Fibroblast of skin of right biceps (primary cell): ENCODE measurements around the gene DGCR2.
"Not testable (repeated sequence)": the region's sequence is repeated elsewhere in the genome, so short reads cannot be mapped to it uniquely, and the experiment has no call there.

Source experiments
- DNase-seq: peaks from one replicate; pipeline ENCODE4 v3.0.0-alpha.2; 2013

Gene DGCR2

DNA sequence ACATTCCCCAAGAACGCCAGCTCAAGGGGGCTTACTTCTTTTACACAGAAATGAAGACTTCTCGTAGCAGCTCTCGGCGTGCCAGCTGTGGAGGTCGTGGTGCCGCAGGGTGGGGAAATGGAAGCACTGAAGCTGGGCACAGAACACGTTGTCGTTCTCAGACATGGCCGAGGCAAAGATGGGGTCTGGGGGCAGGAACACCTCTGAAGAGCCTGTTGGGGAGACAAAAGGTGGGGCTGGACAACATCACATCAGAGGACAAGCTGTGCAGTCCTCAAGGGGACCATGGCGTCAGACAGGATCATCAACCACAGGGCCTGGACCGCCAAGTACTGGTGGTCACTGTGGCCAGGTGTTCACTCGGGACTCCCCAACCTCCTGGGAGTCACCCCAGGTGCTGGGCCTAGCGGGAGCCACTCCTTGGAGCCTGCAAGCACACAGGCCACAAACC, 65.2 kb downstream of the DGCR2 start:
- DNase-seq, result no peak

- no peak for DNase-seq
Measured at GRCh38 chr22:19055801-19056200, 66.4 kb downstream of the DGCR2 start.

DNA sequence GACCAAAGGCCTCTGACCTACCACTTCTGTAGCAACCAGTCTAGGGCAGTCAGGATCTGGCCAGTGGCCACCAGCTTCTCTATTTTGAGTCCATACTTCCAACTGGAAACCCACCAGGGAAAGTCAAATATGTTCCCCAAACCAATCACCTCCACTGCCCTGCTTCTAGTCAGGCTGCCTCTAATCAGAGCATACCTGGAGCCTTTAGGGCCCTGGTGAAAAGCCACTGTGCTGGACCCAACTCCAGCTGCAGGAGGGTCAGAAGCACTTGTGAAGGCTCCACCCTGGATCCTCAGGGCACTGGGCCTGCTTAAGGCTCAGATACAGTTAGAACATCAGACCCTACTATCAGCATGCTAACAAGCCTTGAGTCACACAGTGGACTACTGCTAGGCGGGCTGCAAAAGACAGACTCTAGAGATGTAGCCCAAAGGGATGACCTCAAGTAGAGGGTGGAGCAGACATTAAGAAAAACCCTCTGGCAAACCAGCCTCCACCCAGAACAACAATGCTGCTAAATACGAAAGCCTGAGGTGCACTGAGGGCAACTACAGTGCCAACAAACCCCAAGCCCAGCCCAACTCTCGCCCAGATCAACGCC, 69.2 kb downstream of the DGCR2 start:
- DNase-seq, result no peak

GRCh38 chr22:19051381-19052072, 70.7 kb downstream of the DGCR2 start:
- DNase-seq, result no peak

- not testable (repeated sequence) for DNase-seq
Measured at GRCh38 chr22:19050847-19051246, 71.4 kb downstream of the DGCR2 start.

DNA sequence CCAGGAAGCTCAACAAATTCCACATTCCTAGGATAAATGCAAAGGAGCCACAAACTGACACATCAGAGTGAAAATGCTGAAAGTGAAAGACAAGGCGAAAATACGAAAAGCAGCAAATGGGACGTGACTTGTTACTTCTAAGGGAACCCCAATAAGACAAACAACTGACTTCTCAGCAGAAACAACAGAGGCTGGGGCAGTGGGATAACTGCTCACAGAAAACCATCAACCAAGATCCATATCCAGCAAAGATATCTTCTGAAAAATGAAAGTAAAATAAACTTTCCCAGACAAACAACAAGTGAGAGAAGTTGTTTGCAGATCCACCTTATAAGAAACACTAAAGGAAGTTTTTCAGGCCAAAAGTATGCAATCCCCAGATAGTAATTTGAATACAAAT, 72.1 kb downstream of the DGCR2 start:
- no peak for DNase-seq

GRCh38 chr22:19048531-19048930, 73.7 kb downstream of the DGCR2 start:
- DNase-seq, result no peak

DNA sequence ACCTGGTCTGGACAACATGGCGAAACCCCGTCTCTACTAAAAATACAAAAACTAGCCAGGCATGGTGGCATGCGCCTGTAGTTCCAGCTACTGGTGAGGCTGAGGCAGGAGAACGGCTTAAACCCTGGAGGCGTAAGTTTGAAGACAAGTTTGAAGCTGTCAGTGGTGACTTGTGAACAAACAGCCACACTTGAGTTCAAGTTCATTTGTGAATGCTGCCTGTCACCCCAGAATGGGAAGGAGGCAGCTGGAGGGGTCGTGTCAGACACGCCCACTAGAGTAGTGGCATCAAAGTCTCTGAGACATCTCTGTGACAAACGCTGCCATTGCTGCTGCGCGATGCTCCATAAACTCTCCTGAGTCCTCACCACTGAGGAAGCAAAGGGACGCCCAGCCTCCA, 74.2 kb downstream of the DGCR2 start:
- DNase-seq, result no peak

DNA sequence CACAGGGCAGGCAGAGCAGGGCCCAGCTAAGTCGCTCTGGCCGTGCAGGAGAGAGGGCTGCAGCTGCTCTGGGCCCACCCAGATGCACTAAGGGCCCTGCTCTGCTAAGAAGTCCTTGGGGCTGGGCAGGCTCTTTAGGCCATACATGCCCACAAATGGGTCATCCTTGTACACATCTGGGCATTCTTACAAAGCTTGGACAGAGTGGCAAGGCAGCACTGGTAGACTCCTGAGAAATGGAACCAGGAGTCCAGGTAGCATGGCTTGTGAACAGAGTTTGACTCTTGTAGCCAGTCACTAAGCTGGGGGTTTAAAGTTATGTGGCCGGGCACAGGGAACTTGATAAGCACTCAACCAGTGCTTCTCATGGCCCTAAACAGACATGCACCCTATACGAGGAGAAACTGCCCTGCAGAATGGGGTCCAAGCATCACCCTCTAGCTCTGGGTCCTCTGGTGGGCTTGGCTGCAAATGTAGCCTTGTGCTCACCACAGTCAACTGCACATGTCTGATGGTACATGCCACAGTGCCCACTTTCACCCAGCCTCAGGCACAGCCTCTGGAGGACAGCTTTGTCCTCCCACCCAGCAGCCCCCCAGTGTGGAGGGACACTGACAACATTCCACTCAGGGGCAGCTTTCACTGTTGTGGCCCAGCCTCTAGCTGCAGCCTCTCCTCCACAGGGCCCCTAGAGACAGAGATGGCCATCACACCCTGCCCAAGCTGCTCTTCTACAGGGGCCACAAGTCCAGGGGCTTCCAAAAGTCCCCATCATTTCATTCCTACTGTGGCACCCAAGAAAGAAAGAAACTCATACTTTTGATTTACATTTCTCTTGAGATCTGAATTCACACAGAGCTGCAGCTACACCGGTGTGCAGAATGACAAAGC, 75.2 kb downstream of the DGCR2 start:
- DNase-seq, result no peak

- no peak for DNase-seq
Measured at GRCh38 chr22:19046287-19046686, 75.9 kb downstream of the DGCR2 start.

DNA sequence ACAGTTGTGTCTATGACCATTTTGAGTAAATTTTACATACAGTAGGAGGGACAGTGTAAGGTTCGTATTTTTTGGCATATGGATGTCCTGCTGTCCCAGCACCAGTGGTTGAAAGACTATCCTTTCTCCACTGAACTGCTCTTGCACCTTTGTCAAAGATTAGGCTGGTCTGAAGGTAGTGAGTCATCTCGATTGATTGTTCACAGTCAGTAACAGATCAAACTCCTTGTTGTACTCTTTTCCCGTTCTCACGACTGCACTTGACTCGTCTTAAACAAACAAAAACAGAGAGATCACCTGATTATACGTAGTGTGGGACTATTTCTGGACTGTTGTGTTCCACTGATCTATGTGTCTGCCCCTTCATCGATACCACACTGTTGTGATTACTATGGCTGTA, 77.1 kb downstream of the DGCR2 start:
- no peak for DNase-seq

GRCh38 chr22:19044381-19044780, 77.8 kb downstream of the DGCR2 start:
- DNase-seq, result no peak

DNA sequence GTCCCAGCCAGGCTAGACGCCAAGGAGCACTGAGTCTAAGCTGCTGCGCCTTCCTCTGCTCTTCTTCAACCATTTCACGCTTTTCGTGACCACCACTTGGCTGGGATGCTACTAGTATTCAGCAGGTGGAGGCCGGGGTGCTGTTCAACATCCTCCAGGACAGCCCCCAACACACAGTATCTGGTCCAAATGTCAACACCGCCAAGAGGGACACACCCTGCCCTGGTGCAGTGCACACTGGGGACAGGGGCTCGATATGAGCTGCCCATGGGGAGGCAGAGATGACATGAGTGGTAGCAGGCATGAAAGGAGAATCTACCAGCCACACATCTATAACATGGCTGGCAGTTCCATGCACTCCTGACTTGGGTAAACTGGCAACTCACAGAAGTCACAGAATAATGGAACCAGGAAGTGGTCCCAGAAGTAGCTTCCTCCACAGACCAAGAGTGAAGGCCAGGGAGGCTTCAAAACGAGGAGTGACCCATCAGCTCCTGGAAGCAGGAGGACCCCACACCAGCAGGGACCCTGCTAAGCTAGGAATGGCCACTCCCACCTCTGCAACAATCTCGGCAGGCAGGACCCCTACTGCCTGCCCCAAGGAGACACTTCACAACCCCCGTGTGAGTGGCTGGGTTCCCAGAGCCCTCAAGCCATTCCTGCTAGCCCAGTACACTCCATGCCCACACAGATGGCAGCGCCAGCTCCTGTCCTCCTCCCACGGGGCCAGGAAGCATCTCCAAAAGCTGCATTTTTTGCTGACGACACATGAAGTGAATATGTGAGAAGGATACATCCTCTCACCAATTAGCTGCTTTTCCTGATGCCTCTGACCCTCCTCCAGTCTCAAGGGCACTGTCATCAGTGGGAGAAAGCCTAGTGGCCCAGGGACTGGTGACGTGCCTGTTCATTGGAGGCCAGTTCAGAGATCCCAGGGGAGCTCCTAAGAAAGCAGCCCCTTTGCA, 78.8 kb downstream of the DGCR2 start:
- peak; percentile 37 for DNase-seq

DNA sequence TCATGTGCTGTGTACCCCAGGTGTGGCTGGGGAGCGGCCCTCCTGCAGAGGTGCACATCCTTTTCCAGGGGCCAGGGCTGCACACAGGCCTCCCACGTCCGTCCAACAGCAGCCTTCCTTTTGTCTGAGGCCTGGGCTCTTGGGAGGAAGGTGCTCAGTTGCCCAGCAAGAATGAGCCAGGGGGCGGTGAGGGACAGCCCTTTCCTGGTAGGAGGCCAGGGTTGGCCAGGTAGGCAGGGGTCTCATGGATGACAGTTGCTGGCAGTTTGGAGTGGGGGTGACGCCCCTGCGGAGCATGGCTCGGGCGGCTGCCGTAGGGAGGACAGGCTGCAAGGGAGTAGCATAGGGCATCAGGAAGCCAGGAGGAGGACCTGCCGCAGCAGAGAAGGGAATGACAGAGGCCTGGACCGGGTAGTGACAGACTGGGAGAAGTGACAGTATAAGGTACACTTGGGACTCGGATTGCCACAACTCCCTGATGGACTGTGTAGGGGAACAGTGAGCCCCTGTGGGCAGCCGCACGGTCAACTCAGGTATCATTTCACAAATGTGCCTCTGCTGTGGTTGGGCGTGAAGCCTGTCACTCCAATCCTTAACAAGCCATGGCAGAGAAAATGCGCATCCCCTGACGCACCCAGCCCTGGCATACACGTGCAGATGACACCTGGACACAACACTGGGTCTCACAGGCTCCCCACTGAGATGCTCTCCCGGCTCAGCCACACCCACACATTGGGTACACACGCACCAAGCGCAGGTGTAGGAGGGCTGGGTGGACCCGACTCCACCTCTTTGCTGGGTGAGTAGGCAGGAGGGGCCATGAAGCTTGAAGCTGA, 79.7 kb downstream of the DGCR2 start:
- DNase-seq, result no peak

DNA sequence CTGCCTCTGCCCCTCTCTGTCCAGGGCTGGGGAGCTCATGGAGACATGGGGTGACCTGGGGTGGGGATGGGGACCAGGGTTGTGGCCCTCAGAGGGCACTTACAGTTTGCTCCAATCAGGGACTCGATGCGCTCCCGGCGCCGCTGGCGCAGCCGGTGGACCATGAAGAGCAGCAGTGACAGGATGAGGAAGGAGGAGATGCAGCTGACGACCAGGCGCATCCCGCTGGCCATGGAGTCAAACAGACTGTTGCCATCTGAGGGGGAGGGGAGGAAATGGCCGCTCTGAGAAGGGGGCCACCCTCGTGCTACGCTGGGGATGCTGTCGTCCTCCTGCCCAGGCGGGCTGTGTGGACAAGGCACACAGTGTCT, 80.5 kb downstream of the DGCR2 start:
- DNase-seq, result no peak

- DNase-seq, result no peak
Measured at GRCh38 chr22:19040888-19041703, 81.1 kb downstream of the DGCR2 start.

GRCh38 chr22:19040391-19040861, 81.8 kb downstream of the DGCR2 start:
- DNase-seq, result no peak

DNA sequence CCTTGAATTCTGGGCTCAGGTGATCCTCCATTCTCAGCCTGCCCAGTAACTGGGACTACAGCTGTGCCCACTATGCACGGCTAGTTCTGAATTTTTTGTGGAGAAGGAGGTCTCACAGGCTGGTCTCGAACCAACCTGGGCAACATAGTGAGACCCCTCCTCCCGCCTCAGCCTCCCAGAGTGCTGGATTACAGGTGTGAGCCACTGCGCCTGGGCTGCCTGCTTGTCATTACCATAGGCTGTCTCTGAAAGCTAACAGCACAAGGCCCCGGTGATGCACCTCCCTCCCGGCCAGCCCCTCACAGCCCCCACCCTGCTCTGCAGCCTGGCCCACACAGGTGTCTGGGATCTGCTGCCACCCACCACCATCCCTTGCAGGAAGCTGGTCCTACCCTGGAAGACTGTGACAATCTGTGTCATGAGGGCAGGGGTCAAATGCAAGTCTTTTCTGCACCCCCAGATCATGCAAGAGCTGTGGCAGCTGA, 82.4 kb downstream of the DGCR2 start:
- no peak for DNase-seq

DNA sequence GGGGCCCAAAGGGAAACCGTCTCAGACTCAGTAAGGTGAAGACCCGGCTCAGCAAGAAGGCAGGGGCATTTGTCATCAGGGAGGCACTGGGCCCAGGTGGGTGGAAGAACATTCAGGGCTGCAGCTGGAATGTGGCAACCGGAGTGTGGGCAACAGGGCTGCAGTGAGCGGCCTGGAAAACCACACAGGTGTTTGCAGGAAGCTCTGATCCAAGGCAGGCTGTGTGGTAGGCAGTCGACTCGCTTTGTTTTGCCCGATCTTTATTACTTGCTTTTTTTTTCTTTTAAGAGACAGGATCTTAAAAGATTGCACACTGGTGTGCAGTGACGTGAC, 82.8 kb downstream of the DGCR2 start:
- no peak for DNase-seq

DNA sequence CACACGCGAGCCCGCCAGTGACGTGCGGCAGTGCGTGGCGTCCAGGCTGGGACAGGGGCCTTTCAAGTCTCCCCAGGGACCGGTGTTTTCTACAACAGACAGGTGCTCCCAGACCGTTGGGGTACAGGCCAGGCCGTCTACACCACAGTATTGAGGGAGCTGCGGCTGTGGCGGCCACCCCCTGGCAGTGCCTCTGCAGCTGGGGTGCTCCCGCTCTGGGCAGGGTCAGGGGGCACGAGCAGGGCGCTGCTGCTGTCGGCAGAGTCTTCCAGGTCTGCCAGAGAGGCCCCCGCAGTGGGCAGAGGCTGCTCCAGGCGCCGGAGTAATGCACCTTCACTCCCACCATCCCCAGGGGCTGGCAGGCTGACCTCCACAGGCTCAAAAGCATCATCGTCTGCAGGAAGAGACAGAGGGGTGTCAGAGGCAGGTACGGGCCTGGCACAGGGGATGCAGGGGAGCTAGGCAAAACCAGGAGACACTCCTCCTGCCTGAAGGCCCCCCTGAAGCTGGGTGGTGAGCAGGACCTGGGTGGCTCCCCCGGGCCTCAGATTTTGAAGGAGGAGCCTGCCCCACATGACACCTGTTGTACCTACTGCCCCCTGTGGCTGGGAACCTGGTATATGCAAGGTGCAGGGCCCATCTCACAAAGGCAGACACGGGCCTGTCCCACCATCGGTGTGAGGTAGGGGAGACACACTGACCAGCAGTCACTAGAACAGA, 83.3 kb downstream of the DGCR2 start:
- DNase-seq, result no peak
